Measurements from ENCODE around the gene FBXL7. TPM values are rescaled to one million over a fixed set of nuclear protein-coding genes. Genes with fewer than 3 reads are reported as not detected.

The FBXL7 gene
- total and polyA plus RNA-seq, 2 experiments from 2014 or later = 3.2 to 7.5 TPM

- Histone ChIP-seq H3K4me1 (ENCODE audit: insufficient read depth) (no peaks in the 10 kb centered on the region), H3K9me3 (ENCODE audit: low read depth) (no peaks in the 10 kb centered on the region), H3K36me3 (ENCODE audit: low read depth) (no peaks in the 10 kb centered on the region), H3K79me2 (ENCODE audit: insufficient read depth) (peaks cover 11% of the 10 kb centered on the region), H3K4me3 (no peak overlapping the region), H3K27ac (no peak overlapping the region), H3K9ac (no peak overlapping the region), H3F3A (ENCODE audit: insufficient read depth) (no peaks in the 10 kb centered on the region), H3K4me2 (ENCODE audit: unreplicated experiment) (no peak overlapping the region), H2AFZ (no peak overlapping the region), H4K20me1 (ENCODE audit: insufficient read depth) (no peaks in the 10 kb centered on the region; the same call in 1 of the 2 replicates), H3K9me2 (ENCODE audit: insufficient read depth) (no peaks in the 10 kb centered on the region), H3K27me3 (replicated peaks; ENCODE audit: insufficient read depth) (no peaks in the 10 kb centered on the region)
- TF ChIP-seq EZH2 (IDR thresholded peaks at IDR 0.05; ENCODE audit: insufficient read depth, poor library complexity, severe bottlenecking) (no peak), EZH2phosphoT487 (IDR thresholded peaks at IDR 0.05; ENCODE audit: insufficient read depth, low read depth) (no peak)
- DNase-seq = no peak
- in situ Hi-C loops (cut with MboI) = no loop called here
Observed at GRCh38 chr5:15720515-15720914, 220.5 kb downstream of the FBXL7 start.

GRCh38 chr5:15722305-15722704 is 222.3 kb downstream of the FBXL7 start:
- no peak for DNase-seq
- Histone ChIP-seq H3K79me2 (ENCODE audit: insufficient read depth) (peaks cover 5% of the 10 kb centered on the region), H3K9ac (no peak overlapping the region), H3K9me3 (ENCODE audit: low read depth) (no peaks in the 10 kb centered on the region), H3K27ac (no peak overlapping the region), H3K27me3 (replicated peaks; ENCODE audit: insufficient read depth) (no peaks in the 10 kb centered on the region), H3K36me3 (ENCODE audit: low read depth) (no peaks in the 10 kb centered on the region), H2AFZ (no peak overlapping the region), H3K4me3 (no peak overlapping the region), H3K9me2 (ENCODE audit: insufficient read depth) (no peaks in the 10 kb centered on the region), H3F3A (ENCODE audit: insufficient read depth) (no peaks in the 10 kb centered on the region), H3K4me2 (ENCODE audit: unreplicated experiment) (no peak overlapping the region), H4K20me1 (ENCODE audit: insufficient read depth) (no peaks in the 10 kb centered on the region), H3K4me1 (ENCODE audit: insufficient read depth) (no peaks in the 10 kb centered on the region)
- in situ Hi-C loops (cut with MboI) = no loop called here
- 96 to 97% methylated on average over 7 of the region's 7 CpGs for WGBS, 2 experiments (ENCODE audit: low coverage in 1 of 2, low lambda C conversion rate in 2 of 2, missing lambda C conversion rate in 2 of 2)
- TF ChIP-seq EZH2phosphoT487 (IDR thresholded peaks at IDR 0.05; ENCODE audit: insufficient read depth, low read depth) (no peak), EZH2 (IDR thresholded peaks at IDR 0.05; ENCODE audit: insufficient read depth, poor library complexity, severe bottlenecking) (no peak)

GRCh38 chr5:15727375-15727774 is 227.4 kb downstream of the FBXL7 start:
- Histone ChIP-seq H3K27ac (no peak overlapping the region), H3K9ac (no peak overlapping the region), H3K4me3 (no peak overlapping the region), H3K36me3 (ENCODE audit: low read depth) (no peaks in the 10 kb centered on the region), H3K27me3 (replicated peaks; ENCODE audit: insufficient read depth) (no peaks in the 10 kb centered on the region), H3K79me2 (ENCODE audit: insufficient read depth) (peaks cover 19% of the 10 kb centered on the region), H3K4me1 (ENCODE audit: insufficient read depth) (no peaks in the 10 kb centered on the region; the same call in 1 of the 2 replicates), H3K9me2 (ENCODE audit: insufficient read depth) (no peaks in the 10 kb centered on the region), H2AFZ (no peak overlapping the region), H3F3A (ENCODE audit: insufficient read depth) (no peaks in the 10 kb centered on the region), H3K4me2 (ENCODE audit: unreplicated experiment) (no peak overlapping the region), H3K9me3 (ENCODE audit: low read depth) (no peaks in the 10 kb centered on the region), H4K20me1 (ENCODE audit: insufficient read depth) (no peaks in the 10 kb centered on the region)
- in situ Hi-C loops (cut with MboI) = no loop called here
- DNase-seq = no peak
- no peak for TF ChIP-seq EZH2phosphoT487 (IDR thresholded peaks at IDR 0.05; ENCODE audit: insufficient read depth, low read depth)
- no peak for TF ChIP-seq EZH2 (IDR thresholded peaks at IDR 0.05; ENCODE audit: insufficient read depth, poor library complexity, severe bottlenecking)

- Histone ChIP-seq H3K4me1 (ENCODE audit: insufficient read depth) (no peaks in the 10 kb centered on the region; the same call in 1 of the 2 replicates), H3K4me2 (ENCODE audit: unreplicated experiment) (no peak overlapping the region), H2AFZ (no peak overlapping the region), H3K4me3 (no peak overlapping the region), H3K79me2 (ENCODE audit: insufficient read depth) (peaks cover 19% of the 10 kb centered on the region), H3K27ac (no peak overlapping the region), H3K9ac (no peak overlapping the region), H3F3A (ENCODE audit: insufficient read depth) (no peaks in the 10 kb centered on the region), H3K36me3 (ENCODE audit: low read depth) (no peaks in the 10 kb centered on the region), H4K20me1 (ENCODE audit: insufficient read depth) (no peaks in the 10 kb centered on the region), H3K9me2 (ENCODE audit: insufficient read depth) (no peaks in the 10 kb centered on the region), H3K27me3 (replicated peaks; ENCODE audit: insufficient read depth) (no peaks in the 10 kb centered on the region), H3K9me3 (ENCODE audit: low read depth) (no peaks in the 10 kb centered on the region)
- 78 to 79% methylated on average over 4 of the region's 4 CpGs for WGBS, 2 experiments (ENCODE audit: low coverage in 1 of 2, low lambda C conversion rate in 2 of 2, missing lambda C conversion rate in 2 of 2)
- no peak for DNase-seq
- in situ Hi-C loops (cut with MboI) = no loop called here
- TF ChIP-seq EZH2 (IDR thresholded peaks at IDR 0.05; ENCODE audit: insufficient read depth, poor library complexity, severe bottlenecking) (no peak), EZH2phosphoT487 (IDR thresholded peaks at IDR 0.05; ENCODE audit: insufficient read depth, low read depth) (no peak)
Observed at GRCh38 chr5:15728811-15729210, 228.8 kb downstream of the FBXL7 start.

- no peaks in the 10 kb centered on the region for H4K20me1 ChIP-seq (ENCODE audit: insufficient read depth)
- no peak overlapping the region for H3K4me3 ChIP-seq
- no peaks in the 10 kb centered on the region for H3K9me3 ChIP-seq (ENCODE audit: low read depth)
- H3K4me1 ChIP-seq (ENCODE audit: insufficient read depth) = no peaks in the 10 kb centered on the region; the same call in 1 of the 2 replicates
- in situ Hi-C loops (cut with MboI) = no loop called here
- WGBS, 2 experiments (ENCODE audit: low coverage in 1 of 2, low lambda C conversion rate in 2 of 2, missing lambda C conversion rate in 2 of 2) = 96 to 97% methylated on average over 4 of the region's 4 CpGs
- no peak overlapping the region for H2AFZ ChIP-seq
- no peaks in the 10 kb centered on the region for H3K27me3 ChIP-seq (replicated peaks; ENCODE audit: insufficient read depth)
- H3K9me2 ChIP-seq (ENCODE audit: insufficient read depth) = no peaks in the 10 kb centered on the region
- TF ChIP-seq EZH2 (IDR thresholded peaks at IDR 0.05; ENCODE audit: insufficient read depth, poor library complexity, severe bottlenecking) (no peak), EZH2phosphoT487 (IDR thresholded peaks at IDR 0.05; ENCODE audit: insufficient read depth, low read depth) (no peak)
- no peak for DNase-seq
- H3K36me3 ChIP-seq (ENCODE audit: low read depth) = no peaks in the 10 kb centered on the region
- H3K79me2 ChIP-seq (ENCODE audit: insufficient read depth) = peaks cover 29% of the 10 kb centered on the region
- H3F3A ChIP-seq (ENCODE audit: insufficient read depth) = 0 out of 2 replicates have a peak, but pooled peaks cover 2% of the 10 kb centered on the region
- H3K4me2 ChIP-seq (ENCODE audit: unreplicated experiment) = no peak overlapping the region
- no peak overlapping the region for H3K9ac ChIP-seq
- H3K27ac ChIP-seq = no peak overlapping the region
Observed at GRCh38 chr5:15731699-15732098, 231.7 kb downstream of the FBXL7 start.

All from GM23248 (cell line).